ENCODE measurements around the gene ITPR2.

Gene ITPR2

DNA sequence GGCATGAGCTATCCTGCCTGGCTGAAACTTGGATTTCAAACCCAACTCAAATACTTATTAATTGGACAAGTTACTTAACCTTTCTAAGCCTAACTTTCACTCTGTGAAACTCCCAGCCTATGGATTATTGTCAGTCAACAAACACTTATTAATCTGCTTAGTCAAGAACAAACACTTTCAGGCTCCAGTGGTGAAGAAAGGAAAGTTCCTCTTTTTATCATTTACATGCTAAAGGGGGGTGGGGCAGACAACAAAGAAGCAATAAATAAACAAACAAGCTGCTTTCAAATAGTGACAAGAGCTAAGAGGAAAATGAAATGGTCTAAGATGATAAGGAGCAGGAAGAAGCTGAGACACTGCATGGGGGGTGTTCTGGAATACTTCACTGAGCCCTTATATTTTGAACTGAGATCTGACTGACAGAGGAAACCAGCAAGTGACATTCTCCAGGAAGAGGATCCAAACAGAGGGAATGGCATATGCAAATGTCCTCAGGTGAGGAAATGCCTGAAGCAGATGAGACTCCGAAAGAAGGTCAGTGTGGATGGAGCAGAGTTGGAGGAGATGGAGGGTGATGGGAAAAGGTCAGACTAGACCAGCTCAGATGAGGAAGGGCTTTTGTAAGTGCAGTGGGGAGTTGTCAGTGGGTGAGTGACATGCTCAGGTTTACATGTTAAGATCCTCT, 259.6 kb downstream of the ITPR2 start:
- H3K27me3 Mint-ChIP-seq (ENCODE audit: low read depth): peaks cover 3% of the 10 kb centered on the region
- no peaks in the 10 kb centered on the region for H3K4me1 Mint-ChIP-seq
- no peaks in the 10 kb centered on the region for H3K9me3 Mint-ChIP-seq
- no peak overlapping the region for H3K4me3 Mint-ChIP-seq
- H3K27ac Mint-ChIP-seq: no peak overlapping the region
- H3K36me3 Mint-ChIP-seq (ENCODE audit: low read depth): peaks cover 8% of the 10 kb centered on the region
- TF ChIP-seq, protein P1, sequence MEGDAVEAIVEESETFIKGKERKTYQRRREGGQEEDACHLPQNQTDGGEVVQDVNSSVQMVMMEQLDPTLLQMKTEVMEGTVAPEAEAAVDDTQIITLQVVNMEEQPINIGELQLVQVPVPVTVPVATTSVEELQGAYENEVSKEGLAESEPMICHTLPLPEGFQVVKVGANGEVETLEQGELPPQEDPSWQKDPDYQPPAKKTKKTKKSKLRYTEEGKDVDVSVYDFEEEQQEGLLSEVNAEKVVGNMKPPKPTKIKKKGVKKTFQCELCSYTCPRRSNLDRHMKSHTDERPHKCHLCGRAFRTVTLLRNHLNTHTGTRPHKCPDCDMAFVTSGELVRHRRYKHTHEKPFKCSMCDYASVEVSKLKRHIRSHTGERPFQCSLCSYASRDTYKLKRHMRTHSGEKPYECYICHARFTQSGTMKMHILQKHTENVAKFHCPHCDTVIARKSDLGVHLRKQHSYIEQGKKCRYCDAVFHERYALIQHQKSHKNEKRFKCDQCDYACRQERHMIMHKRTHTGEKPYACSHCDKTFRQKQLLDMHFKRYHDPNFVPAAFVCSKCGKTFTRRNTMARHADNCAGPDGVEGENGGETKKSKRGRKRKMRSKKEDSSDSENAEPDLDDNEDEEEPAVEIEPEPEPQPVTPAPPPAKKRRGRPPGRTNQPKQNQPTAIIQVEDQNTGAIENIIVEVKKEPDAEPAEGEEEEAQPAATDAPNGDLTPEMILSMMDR (IDR thresholded peaks at IDR 0.05; ENCODE audit: unreplicated experiment in 3 of 3): no peak

DNA sequence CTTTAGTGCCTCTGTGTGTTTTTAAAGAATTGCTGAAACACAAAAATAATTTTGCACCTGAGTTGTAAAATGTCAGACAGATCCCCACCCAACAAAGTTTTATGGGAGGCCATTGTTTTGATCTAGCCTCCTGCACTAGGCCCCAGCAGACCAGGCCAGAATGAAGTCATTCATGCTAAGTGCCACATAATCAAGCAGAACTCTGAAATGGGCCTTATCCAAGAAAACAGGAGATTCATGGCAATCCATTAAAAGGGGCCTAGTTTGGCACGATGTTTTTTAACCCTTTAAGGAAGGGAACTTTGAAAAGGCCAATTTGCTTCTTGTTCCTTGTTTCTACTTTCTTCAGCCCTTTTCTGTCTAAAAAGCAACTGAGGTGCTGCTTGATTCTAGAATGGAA, 260.9 kb downstream of the ITPR2 start:
- Mint-ChIP-seq H3K4me1 (peaks cover under 1% of the 10 kb centered on the region), H3K36me3 (ENCODE audit: low read depth) (peaks cover 8% of the 10 kb centered on the region), H3K4me3 (no peak overlapping the region), H3K27ac (no peak overlapping the region), H3K9me3 (no peaks in the 10 kb centered on the region), H3K27me3 (ENCODE audit: low read depth) (peaks cover 3% of the 10 kb centered on the region)
- TF ChIP-seq, protein P1 (IDR thresholded peaks at IDR 0.05; ENCODE audit: unreplicated experiment in 3 of 3): no peak

DNA sequence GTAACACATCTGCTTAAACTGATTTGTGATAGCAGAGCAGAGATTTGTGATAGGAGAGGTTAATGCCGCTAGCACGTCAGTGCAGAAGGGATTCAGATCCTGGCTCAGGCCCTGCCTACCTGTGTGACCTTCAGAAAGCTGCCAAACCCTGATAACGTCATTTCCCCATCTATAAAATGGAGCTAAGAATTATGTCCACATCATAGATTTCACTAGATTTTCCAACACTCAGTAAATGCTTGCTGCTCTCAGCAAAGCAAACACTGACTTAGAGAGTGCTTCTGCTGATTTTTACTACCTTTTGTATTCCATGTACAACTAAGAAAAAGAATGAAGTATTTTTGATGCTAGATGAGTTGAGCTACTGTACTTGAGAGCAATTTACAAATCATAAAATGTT, 261.4 kb downstream of the ITPR2 start:
- Mint-ChIP-seq H3K27me3 (ENCODE audit: low read depth) (peaks cover 3% of the 10 kb centered on the region), H3K27ac (no peak overlapping the region), H3K36me3 (ENCODE audit: low read depth) (peaks cover 8% of the 10 kb centered on the region), H3K4me3 (no peak overlapping the region), H3K9me3 (no peaks in the 10 kb centered on the region), H3K4me1 (peaks cover 7% of the 10 kb centered on the region)
- TF ChIP-seq, protein P1 (IDR thresholded peaks at IDR 0.05; ENCODE audit: unreplicated experiment in 3 of 3): no peak

DNA sequence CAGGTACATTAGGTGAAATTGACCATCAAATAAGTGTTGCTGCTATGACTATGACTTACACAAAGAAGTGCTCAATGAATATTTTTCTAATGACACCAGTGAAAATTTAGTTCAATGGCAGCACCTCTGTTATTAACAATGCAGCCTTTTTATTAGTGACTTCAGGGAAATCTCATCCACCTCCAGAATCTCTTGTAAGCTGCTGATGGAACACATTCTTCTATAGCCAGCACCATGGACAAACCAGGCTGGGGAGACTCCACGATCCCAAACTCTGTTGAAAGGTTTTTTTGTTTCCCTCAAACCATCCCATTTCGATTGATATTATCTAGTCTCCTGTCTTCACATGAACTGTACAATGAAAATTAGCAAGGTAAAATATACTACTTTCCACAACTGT, 265.9 kb downstream of the ITPR2 start:
- H3K9me3 Mint-ChIP-seq: no peaks in the 10 kb centered on the region
- H3K27ac Mint-ChIP-seq: no peak overlapping the region
- H3K36me3 Mint-ChIP-seq (ENCODE audit: low read depth): no peaks in the 10 kb centered on the region
- H3K4me1 Mint-ChIP-seq: peaks cover 8% of the 10 kb centered on the region
- TF ChIP-seq, protein P1 (IDR thresholded peaks at IDR 0.05; ENCODE audit: unreplicated experiment in 3 of 3): no peak
- H3K4me3 Mint-ChIP-seq: no peak overlapping the region
- H3K27me3 Mint-ChIP-seq (ENCODE audit: low read depth): peaks cover 3% of the 10 kb centered on the region

DNA sequence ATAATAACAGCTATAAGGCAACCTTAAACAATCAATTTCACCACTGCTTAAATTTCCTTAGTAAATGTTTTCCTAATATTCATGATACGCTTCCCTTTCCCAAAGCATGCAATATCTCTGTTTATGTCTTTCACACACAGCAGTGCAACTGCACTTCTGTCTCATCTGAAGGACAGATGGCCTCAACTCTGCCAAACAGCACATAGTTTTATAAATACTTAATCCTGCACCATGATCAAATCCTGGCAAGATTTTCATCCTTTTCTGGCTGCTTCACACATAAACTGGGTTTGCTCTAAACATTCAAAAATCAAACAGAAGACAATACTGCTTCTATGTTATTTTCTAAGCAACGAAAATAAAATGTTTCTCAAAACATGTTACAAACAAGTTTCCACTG, 266.3 kb downstream of the ITPR2 start:
- H3K4me1 Mint-ChIP-seq: peaks cover 8% of the 10 kb centered on the region
- no peaks in the 10 kb centered on the region for H3K9me3 Mint-ChIP-seq
- H3K36me3 Mint-ChIP-seq (ENCODE audit: low read depth): no peaks in the 10 kb centered on the region
- H3K4me3 Mint-ChIP-seq: no peak overlapping the region
- H3K27me3 Mint-ChIP-seq (ENCODE audit: low read depth): peaks cover 3% of the 10 kb centered on the region
- TF ChIP-seq, protein P1 (IDR thresholded peaks at IDR 0.05; ENCODE audit: unreplicated experiment in 3 of 3): no peak
- H3K27ac Mint-ChIP-seq: no peak overlapping the region

GRCh38 chr12:26566186-26566585, 266.8 kb downstream of the ITPR2 start:
- H3K9me3 Mint-ChIP-seq: no peaks in the 10 kb centered on the region
- TF ChIP-seq, protein P1 (IDR thresholded peaks at IDR 0.05; ENCODE audit: unreplicated experiment in 3 of 3): no peak
- H3K4me1 Mint-ChIP-seq: peaks cover 8% of the 10 kb centered on the region
- H3K27ac Mint-ChIP-seq: no peak overlapping the region
- H3K27me3 Mint-ChIP-seq (ENCODE audit: low read depth): no peaks in the 10 kb centered on the region
- no peak overlapping the region for H3K4me3 Mint-ChIP-seq
- H3K36me3 Mint-ChIP-seq (ENCODE audit: low read depth): no peaks in the 10 kb centered on the region

All from nephron (organoid).